AG09319 (cell line): Measurements from ENCODE around the gene MMP24.

Experiments
- DNase-seq: peaks from one replicate; pipeline ENCODE4 v3.0.0-alpha.2; 2010; ENCODE audit warnings: low read depth; ENCODE audit errors: extremely low read depth
- CTCF ChIP-seq: IDR thresholded peaks from 2 replicates; pipeline ENCODE4 v1.5.1; 2011; ENCODE audit warnings: low read depth, mild to moderate bottlenecking, inconsistent platforms, low read length, moderate library complexity

The MMP24 gene

GRCh38 chr20:35295674-35296073 lies 69.2 kb downstream of the MMP24 start:
- TF ChIP-seq CTCF = no peak
- no peak for DNase-seq

- no peak for TF ChIP-seq CTCF
- no peak for DNase-seq
These were observed 69.6 kb downstream of the MMP24 start for GRCh38 chr20:35296101-35296554.

GRCh38 chr20:35297155-35297554 lies 70.7 kb downstream of the MMP24 start:
- no peak; the same call in 1 of the 2 replicates for TF ChIP-seq CTCF
- no peak for DNase-seq

- TF ChIP-seq CTCF = no peak
- DNase-seq = no peak
These were observed 71.2 kb downstream of the MMP24 start for GRCh38 chr20:35297740-35298139.

GRCh38 chr20:35298264-35298663 lies 71.8 kb downstream of the MMP24 start:
- TF ChIP-seq CTCF = no peak
- no peak for DNase-seq

GRCh38 chr20:35299780-35300179 lies 73.3 kb downstream of the MMP24 start:
- TF ChIP-seq CTCF = no peak
- DNase-seq = no peak

- no peak for DNase-seq
- TF ChIP-seq CTCF = no peak
These were observed 74.2 kb downstream of the MMP24 start for GRCh38 chr20:35300469-35301262.
